HG03571 (cell line): Measurements from ENCODE around the gene RPTOR.
"Not testable (repeated sequence)": the region's sequence is repeated elsewhere in the genome, so short reads cannot be mapped to it uniquely, and the experiment has no call there.

Experiments used
- ATAC-seq: cut with Tn5 transposase; IDR thresholded peaks from one replicate; pipeline ENCODE4 v1.9.1; 2021; ENCODE audit not compliant: unreplicated experiment

RPTOR gene

DNA sequence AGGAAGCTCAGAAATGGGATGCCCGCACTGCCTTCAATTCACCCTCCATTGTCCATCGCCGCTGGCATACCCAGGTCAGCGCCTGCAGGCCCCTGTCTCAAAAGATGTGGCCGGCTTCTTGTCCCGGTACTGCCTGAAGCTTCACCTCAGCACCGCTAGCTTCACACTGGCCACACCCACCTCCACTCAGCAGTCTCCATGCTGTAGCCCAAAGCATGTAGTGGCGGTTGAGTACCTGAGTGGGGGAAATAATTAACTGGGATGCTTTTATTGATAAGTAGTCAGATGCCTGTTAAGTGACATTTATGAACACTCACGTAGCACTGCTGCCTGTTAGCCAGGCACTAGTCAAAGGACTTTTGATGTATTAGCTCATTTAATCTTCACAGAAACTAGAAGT lies 143.2 kb downstream of the RPTOR start:
- ATAC-seq, result no peak

GRCh38 chr17:80689129-80689619 lies 144.5 kb downstream of the RPTOR start:
- no peak for ATAC-seq

DNA sequence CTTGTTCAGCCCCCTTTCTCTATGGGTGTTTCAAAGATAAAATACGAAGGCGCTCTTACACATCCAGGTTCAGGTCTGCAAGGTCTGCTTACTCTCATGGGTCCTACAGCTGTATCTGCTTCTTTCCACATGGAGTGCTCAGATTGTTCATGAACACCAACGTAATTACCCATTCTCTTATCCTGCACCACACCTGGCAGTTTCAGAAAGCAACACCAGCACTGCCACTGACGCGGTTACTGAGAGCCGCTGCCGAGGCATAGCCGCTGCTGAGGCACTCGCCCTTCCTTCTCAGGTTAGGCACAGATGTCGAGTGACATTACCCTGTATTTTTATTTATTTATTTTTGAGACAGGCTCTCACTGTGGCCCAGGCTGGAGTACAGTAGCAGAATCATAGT lies 147.1 kb downstream of the RPTOR start:
- ATAC-seq, result no peak

GRCh38 chr17:80692931-80693467 lies 148.4 kb downstream of the RPTOR start:
- ATAC-seq, result no peak

DNA sequence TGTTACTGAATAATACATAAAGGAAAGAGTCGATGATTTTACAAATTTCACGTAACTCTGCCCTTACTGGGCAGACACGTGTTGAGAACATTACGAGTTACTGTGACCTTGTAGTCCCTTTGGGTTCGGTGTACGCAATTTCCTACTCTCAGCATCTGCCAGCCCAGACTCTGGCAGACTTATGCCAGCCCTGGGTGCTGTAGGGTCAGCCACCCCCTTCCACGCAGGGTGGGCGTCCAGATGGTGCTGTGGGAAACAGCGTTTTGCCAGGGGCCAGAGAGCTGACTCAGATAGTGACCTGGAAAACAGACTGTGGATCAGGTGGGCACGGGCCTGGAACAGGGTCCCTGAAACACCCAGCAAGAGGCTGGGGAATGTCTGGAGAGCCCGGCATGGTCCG lies 148.9 kb downstream of the RPTOR start:
- ATAC-seq, result no peak

- ATAC-seq, result no peak
Observed at GRCh38 chr17:80694085-80694991, 149.7 kb downstream of the RPTOR start.

DNA sequence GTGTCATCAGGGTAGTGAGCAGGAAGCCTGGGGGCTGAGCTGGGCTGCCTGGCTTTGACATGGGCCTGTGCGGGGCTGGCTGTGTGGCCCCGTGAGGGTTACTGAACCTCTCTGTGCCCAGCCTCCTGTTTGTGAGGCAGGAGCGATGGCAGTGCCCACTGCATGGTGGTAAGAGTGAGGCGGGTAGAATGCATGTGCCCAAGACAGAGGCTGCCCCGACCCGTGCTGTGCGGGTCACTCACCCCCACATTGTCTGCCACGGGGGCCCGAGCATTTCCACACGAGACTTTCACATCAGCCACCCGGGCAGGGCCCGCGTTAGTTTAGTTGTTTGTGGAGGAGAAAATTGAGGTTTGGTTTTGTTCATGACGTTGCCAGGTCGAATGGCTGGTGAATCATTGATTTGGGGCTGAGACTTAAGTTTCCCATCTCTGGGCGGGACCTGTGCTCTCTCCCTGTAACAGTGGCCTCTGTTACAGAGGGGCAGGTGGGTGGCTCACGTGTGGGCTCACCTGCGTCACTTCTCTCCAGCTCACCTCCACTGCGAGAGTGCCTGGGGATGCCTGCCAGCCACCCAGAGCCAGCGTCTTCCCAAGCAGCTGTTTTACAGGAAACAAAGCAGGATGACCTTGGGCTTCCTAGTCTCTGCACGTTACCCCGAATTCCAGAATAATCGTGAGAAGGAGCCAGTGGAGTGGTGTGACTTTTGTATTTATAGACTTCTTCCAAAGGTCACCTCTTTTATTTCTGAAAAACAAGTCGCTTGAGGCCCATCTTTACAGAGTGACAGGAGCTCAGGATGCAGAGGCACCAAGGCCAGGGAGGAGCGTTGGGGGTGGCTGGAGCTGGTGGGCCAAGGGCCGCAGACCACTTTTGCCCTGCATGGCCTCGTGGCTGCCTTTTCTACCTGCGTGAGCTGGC lies 150.6 kb downstream of the RPTOR start:
- no peak for ATAC-seq

DNA sequence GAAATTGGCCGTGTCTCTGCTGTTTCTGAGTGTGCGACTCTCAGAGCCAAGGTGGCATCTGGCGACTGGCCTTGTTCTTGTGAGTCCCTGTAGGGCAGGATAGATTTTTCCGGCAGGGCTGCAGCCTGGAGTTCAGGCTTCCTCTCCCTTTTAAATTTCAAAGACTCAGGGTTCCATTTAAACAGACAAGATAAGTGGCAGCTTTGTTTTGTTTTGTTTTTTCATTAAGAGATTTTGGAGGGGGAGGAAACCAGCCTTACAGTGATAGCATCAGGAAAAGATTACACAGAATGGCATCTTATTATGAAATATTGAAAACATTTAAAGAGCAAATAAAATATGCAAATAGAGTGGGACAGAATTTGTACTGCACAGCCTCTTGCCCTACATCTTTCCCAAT lies 151.3 kb downstream of the RPTOR start:
- ATAC-seq, result no peak

GRCh38 chr17:80696456-80696855 lies 151.8 kb downstream of the RPTOR start:
- ATAC-seq, result no peak

DNA sequence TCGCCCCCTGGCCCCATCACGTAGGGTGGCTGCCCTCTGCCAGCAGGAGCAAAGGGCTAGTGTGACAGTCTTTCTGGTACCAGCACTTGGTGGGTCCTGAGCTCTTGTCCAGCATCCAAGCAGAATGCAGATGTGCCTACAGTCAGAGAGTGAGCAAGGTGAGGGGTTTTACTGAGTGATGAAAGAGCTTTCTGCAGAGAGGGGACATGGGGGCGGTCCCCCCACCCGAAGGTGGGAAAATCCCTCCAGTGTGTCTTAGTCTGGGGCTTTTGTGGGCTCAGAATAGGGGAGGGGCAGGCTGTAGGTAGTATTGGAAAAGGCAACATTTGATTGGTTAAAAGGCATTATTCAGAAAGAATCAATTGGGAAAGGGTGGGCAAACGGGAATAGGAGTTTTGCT lies 152.3 kb downstream of the RPTOR start:
- ATAC-seq, result no peak

- no peak for ATAC-seq
Observed at GRCh38 chr17:80698297-80698696, 153.7 kb downstream of the RPTOR start.

DNA sequence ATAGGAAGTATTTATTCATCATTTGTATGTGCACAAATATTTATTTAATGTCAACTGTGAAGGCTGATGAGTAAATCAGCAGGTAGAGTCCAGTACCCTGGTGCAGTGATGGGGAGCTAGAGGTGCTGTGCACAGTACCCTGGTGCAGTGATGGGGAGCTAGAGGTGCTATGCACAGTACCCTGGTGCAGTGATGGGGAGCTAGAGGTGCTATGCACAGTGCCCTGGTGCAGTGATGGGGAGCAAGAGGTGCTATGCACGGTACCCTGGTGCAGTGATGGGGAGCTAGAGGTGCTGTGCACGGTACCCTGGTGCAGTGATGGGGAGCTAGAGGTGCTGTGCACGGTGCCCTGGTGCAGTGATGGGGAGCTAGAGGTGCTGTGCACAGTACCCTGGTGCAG lies 154.6 kb downstream of the RPTOR start:
- ATAC-seq, result not testable (repeated sequence)

DNA sequence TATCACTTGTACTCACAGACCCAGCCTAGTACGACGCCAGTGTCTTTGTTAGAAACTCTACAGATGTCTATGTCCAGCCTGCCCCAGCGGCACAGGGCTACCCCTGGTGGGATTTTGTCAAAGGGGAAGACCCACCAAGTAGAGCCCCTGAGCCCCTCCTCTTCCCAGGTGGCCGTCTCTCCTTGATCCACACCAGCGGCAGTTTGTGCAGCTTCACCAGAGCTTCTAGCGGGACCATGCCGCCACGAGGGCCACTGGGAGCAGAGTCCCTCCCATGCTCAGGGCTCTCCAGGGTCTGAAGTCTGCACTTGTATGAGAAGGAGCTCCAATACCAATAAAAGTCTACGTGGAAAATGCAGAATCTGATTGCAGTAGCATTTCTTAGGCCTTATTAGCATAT lies 157.1 kb downstream of the RPTOR start:
- no peak for ATAC-seq

DNA sequence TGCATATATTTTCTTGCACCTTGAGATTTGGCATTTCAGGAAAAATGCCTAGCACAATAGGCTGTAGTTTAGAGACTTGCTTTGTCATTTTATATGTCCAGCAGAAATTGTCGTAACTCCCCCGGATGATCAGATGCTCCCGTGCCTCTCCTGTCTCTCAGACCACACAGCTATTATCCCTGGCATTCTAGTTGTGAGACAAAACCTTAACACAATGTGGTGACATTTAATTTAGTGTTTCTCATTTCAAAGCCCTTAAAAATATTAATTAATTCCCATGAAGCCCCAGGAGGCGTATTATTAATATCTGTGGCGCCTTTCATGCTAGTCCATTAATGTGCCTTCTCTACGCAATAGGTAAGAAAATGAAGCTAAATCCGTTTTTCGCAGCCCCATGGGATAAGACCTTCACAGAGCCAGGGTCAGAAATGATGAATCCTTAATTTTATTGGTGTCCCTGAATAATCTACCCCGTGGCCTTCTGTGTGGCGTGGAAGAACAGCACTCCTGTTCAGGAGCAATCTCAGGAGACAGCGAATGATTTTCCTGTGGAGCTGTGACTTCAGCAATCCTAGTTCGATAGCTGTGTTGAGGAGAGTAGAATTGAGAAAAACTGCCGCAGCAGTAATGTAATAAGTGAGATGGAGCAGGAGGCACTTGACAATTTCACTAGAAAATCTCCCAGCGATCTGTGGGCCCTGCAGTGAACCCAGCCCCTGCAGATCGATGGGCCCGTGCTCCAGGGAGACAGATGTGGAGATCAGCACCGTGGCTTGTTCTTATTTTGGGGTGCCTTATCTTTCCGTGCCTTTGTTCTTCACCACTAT lies 157.9 kb downstream of the RPTOR start:
- ATAC-seq, result no peak

GRCh38 chr17:80703142-80703478 lies 158.5 kb downstream of the RPTOR start:
- ATAC-seq, result no peak

DNA sequence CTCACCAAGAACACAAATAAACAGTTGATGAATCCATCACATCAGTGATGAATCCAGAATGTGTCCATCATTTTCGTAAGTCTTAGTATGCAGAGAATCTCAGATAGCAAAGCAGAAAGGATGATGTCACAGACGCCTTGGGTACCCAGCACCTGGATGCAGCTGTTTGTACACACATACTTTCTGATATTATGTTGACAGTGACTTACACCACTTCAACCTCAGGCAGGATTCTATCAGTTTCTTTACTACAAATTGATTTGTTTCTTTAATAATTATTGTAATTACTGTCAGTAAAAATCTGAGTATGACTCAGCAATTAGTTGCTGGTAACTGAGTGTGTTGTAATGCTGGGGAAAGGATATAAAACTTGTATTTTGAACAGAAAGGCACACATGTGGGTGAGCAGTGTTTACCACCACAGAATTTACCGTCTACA lies 159.8 kb downstream of the RPTOR start:
- no peak for ATAC-seq

DNA sequence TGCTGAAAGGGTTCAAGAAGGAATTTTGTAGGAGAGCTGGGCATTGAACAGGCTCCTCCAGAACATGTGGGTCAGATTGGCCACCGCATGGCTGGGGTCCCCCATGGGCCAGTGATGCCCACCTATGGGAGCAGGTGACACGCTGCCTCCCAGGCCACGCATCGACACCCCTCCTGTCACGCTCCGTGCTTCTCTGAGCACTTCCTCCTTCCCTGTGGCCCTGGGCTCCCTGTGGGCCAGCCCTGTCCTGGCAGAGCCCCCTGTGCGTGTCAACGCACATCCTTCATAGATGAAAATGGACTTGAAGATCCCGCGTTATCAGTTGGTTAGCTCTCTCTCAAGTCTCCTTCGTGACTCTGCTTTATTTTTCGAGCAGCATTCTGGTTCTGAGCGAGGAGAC lies 160.3 kb downstream of the RPTOR start:
- no peak for ATAC-seq

DNA sequence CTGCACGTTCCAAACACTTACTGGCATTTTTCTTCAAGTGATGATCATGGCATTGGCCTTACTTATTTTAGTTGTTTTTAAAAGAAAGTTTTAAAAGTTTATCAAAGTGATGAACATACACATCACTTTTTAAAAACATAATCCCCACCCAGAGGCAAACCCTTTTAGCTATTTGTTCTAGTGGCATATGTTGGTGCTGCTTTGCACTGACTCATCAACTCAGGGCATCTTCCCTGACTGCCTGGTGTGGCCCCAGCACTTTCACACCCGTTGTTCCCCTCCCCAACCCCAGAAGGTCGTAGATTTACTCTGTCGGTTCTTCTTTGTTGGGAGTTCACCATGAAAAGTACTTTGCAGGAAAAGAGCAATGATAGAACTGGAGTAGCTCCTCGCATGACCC lies 161.3 kb downstream of the RPTOR start:
- ATAC-seq, result no peak

DNA sequence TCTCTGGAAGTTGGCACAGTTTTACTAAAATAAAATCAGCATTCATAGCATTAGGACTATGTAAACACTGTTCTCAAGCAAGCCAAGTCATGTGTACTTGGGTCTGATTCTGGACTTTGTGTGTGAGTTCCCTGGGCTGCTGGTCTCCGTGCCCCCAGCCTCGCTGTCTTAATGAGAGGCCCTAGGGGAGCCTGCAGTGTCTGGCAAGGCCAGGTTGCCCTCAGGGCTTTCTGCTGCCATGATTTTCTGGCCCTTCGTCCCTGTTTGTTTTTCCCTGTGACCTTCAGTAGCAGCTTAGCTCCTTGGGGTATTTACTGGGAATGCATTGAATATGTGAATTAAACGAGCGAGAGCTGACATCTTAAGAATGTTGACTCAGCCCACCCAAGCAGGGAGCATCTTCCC lies 161.8 kb downstream of the RPTOR start:
- no peak for ATAC-seq

DNA sequence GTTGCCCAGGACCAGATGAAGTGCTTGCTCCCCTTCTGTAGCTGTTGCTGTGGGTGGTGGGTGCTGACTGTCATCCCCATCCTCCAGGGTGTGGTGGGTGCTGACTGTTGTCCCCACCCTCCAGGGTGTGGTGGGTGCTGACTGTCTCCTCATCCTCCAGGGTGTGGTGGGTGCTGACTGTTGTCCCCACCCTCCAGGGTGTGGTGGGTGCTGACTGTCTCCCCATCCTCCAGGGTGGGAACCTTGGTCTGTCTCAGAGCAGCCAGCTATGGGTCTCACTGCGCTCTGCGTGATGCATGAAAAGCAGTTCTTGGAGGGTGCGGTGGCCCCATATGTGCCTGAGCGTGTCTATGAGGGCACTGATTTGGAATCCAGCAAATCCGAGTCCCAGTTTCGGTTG lies 163.8 kb downstream of the RPTOR start:
- no peak for ATAC-seq
